Posterior vena cava (tissue), 2 donors: ENCODE data around the gene UBL4A. TPM values are rescaled to one million over a fixed set of nuclear protein-coding genes. Genes with fewer than 3 reads are reported as not detected.

Experiments used
- DNase-seq: peaks from one replicate; pipeline ENCODE4 v3.0.0-alpha.2; 2020; ENCODE audit warnings: low spot score
- intact Hi-C, 2 donors: fragments of 100-400 bp; cut with DNase I; formaldehyde crosslinking; loops; one replicate each; pipeline versions ENCODE4 v1.14.1 to v1.14.2; 2022 to 2023
- long read RNA-seq, 2 donors: library from polyadenylated mRNA; unstranded; transcript quantifications; one replicate each; pipeline ENCODE4 v2.0.0, GENCODE V29; 2020 to 2021
- total RNA-seq, 2 donors: library from RNA; stranded (reverse); fragmentation: NEBNext Ultra II Directional; extraction: Animal tissue kit (Norgen Biotek cat#: 25700); gene quantifications; one replicate each; pipeline ENCODE4 v1.2.1, GENCODE V29; 2021
- donor health status: DM: yes; HTN: yes; CAD: no.
- donor health status: DM: yes; HTN: yes; CAD: no.

Gene UBL4A
- total RNA-seq, result 10 to 100 TPM; 30.1 TPM
- long read RNA-seq, donor 1, transcript UBL4A-202 (4 exons, 2,382 nt), result major isoform, 29 of 33 reads
- long read RNA-seq, donor 1, partial matches to known transcripts, result 0 of 33 reads
- long read RNA-seq, donor 1, other reads (novel, unspliced or antisense), result 4 of 33 reads
- long read RNA-seq, donor 2, transcript UBL4A-202 (4 exons, 2,382 nt), result major isoform, 162 of 193 reads
- long read RNA-seq, donor 2, partial matches to known transcripts, result 4 of 193 reads
- long read RNA-seq, donor 2, other reads (novel, unspliced or antisense), result 25 of 193 reads

- DNase-seq, result peak; percentile 86
- intact Hi-C loops, result loop anchor here (2.0 to 5.0 kb wide), 3 partner anchors 39 to 60 kb away; no protein-coding TSS in a partner anchor
Observed at GRCh38 chrX:154486396-154487207, at the start of gene UBL4A. UBL4A (minus strand) TSS chrX:154486615; CDS start chrX:154486584, 31 bp downstream.

DNA sequence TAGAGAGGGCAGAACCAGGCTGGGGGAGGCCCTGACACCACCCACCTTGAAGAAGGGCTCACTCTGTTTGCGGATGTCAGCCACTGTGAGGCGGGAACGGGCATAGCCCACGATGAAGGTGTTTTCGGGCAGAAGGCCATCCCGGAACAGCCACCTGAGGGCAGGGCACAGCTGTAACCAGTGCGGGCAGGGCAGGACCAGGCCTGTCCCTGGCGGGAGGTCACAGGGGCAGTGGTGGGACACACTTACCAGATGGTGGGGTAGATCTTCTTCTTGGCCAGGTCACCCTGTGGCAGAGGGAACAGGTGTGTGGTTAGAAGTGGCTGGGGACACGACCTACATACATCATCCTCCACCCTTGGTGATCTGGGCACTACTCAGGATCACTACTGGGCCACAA is 49.5 kb upstream of the UBL4A start:
- intact Hi-C loops, result no loop called here
- no peak for DNase-seq

GRCh38 chrX:154534526-154535322 is 48.3 kb upstream of the UBL4A start:
- DNase-seq, result peak; percentile 97
- intact Hi-C loops, result loop anchor here in 1 of 2 donors (5.0 kb wide), 1 partner anchor 47 kb away; the partner anchor contains the start of gene UBL4A

- DNase-seq, result no peak
- intact Hi-C loops, result loop anchor here in 1 of 2 donors (5.0 kb wide), 1 partner anchor 45 kb away; the partner anchor contains the start of gene UBL4A
Observed at GRCh38 chrX:154532690-154533089, 46.3 kb upstream of the UBL4A start.

DNA sequence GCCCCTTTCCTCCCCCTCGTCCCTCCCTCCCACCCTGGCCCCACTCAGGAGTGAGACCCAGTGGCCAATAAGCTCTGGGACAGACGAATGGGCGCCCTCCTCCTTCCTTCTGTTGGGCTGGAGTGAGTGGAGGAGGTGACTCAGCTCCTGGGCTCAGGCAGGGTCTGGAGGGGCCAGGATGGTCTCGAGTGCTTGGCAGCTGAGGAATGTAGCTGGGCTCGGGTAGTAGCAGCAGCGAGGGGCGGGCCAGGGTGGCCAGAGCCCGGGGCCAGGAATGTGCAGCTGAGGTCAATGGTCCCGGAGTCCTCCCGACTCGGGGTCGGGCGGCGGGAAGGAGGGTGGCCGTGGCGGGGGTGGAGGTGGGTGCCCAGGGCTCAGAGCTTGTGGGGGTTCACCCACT is 45.2 kb upstream of the UBL4A start:
- DNase-seq, result no peak
- intact Hi-C loops, result loop anchor here in 1 of 2 donors (5.0 kb wide), 1 partner anchor 44 kb away; the partner anchor contains the start of gene UBL4A

- intact Hi-C loops, result loop anchor here in 1 of 2 donors (5.0 kb wide), 1 partner anchor 43 kb away; the partner anchor contains the start of gene UBL4A
- DNase-seq, result no peak
Observed at GRCh38 chrX:154530286-154530685, 43.9 kb upstream of the UBL4A start.

DNA sequence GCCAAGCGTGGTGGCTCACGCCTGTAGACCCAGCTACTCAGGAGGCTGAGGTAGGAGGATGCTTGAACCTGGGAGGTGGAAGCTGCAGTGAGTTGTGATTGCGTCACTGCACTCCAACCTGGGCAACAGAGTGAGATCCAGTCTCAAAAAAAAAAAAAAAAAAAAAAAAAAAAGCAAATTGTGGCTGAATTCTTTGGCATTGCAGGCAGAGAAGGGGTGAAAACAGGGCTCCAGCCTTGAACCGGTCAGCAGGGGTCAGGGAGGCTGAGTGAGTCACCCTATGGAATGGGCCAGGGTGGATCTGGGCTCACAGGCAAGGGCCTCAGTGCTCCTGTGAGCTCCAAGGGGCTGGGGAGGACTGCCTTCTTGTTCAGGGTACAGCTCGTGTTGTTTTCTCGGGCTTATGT is 42.8 kb upstream of the UBL4A start:
- intact Hi-C loops, result no loop called here
- no peak for DNase-seq

DNA sequence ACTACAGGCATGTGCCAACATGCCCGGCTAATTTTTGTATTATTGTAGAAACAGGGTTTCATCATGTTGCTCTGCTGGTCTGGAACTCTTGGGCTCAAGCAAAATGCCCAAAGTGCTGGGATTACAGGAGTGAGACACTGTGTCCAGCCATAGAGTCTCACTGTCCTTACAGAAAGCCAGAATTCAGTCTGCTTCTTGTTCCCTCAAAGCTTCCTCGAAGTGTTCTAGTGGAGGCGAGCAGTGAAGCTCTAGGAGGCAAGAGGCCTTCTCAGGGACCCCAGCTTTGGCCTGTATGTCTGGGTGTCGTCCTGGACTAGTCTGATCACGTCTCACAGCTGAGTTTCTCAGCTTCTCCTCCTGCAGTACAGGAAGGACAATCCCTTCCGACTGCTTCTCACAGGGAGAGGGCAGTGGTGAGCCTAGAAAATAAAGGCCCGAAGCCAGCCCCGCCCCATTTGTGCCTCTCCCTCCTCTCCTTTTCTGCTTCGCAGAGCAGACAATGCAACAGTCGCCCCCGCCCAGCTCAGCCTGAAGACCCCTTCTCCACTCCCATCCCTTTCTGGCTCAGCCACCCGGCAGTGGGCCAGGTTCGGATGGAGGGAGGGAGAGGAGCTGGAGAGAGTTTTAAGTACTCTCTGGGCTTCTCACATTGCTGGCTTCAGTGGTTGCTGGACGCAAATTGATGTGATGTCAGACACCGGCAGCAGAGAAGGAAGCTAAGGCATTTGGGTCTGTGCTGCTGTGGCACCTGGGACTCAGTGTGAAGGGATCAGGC is 40.7 kb upstream of the UBL4A start:
- intact Hi-C loops, result no loop called here
- peak; percentile 94 for DNase-seq

DNA sequence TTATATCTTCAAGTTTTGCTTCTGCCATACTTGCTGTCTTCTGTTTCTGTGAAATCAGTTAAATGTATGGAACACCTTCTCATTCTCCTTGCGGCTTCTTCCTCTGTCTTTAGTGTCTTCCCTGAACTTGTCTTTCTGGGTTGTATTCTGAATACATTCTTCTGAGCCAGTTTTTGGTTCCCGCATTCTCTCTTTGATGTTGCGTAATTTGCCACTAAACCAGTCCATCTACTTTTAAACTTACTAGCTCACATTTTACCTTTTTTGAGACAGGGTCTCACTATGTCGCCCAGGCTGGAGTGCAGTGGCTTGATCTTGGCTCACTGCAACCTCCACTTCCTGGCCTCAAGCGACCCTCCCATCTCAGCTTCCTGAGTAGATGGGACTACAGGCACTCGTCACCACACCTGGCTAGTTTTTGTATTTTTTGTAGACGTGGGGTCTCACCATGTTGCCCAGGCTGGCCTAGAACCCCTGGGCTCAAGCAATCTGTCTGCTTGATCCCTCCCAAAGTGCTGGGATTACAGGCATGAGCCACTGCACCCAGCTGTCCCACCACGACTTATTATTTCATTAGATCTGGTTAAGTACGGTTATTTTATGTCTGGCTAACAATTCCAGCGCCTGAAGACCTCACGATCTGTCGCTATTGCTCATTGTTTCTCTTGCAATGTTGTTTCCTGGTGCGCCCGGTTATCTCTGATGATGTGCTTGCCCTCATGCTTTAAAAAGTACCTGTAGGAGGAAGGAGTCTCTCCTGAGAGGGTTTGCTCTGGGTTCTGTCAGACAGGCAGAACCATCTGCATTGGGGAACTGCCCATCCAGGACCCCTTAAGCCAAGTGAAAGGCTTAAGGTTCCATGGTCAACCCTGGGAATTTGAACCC is 39.4 kb upstream of the UBL4A start:
- no peak for DNase-seq
- intact Hi-C loops, result no loop called here

GRCh38 chrX:154519389-154519788 is 33.0 kb upstream of the UBL4A start:
- no peak for DNase-seq
- intact Hi-C loops, result loop anchor here in 1 of 2 donors (5.0 kb wide), 1 partner anchor 742 kb away; no protein-coding TSS in a partner anchor

- no peak for DNase-seq
- intact Hi-C loops, result loop anchor here in 1 of 2 donors (5.0 kb wide), 1 partner anchor 740 kb away; no protein-coding TSS in a partner anchor
Observed at GRCh38 chrX:154517101-154517781, 30.8 kb upstream of the UBL4A start.

DNA sequence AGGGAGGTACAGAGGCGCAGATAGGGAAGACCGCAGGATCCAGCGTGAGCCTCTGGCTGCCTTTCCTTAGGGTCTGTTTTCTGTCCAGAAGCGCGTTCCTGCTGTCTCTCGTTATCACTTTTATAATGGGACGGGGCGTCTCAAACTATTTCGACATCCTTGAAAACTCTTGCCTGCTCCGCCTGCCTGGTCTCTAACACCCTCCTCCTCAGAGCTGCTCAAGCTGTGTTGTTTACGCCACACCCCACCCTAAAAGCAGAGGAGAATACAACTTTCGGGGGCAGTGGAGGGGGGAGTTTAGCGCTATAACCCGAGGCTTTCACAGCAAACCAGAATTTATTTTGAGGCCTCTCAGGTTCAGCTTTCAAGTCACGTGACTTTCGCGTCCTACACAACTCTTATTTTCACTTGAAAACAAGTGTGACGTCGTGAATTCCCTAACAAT is 30.3 kb upstream of the UBL4A start:
- DNase-seq, result no peak
- intact Hi-C loops, result loop anchor here in 1 of 2 donors (5.0 kb wide), 1 partner anchor 739 kb away; no protein-coding TSS in a partner anchor

GRCh38 chrX:154515966-154516655 is 29.7 kb upstream of the UBL4A start, which contains the start of gene FAM3A:
FAM3A (minus strand) TSS chrX:154516232; CDS start chrX:154515772, 460 bp downstream.
- peak; percentile 98 for DNase-seq
- intact Hi-C loops, result loop anchor here in 1 of 2 donors (5.0 kb wide), 1 partner anchor 739 kb away; no protein-coding TSS in a partner anchor

DNA sequence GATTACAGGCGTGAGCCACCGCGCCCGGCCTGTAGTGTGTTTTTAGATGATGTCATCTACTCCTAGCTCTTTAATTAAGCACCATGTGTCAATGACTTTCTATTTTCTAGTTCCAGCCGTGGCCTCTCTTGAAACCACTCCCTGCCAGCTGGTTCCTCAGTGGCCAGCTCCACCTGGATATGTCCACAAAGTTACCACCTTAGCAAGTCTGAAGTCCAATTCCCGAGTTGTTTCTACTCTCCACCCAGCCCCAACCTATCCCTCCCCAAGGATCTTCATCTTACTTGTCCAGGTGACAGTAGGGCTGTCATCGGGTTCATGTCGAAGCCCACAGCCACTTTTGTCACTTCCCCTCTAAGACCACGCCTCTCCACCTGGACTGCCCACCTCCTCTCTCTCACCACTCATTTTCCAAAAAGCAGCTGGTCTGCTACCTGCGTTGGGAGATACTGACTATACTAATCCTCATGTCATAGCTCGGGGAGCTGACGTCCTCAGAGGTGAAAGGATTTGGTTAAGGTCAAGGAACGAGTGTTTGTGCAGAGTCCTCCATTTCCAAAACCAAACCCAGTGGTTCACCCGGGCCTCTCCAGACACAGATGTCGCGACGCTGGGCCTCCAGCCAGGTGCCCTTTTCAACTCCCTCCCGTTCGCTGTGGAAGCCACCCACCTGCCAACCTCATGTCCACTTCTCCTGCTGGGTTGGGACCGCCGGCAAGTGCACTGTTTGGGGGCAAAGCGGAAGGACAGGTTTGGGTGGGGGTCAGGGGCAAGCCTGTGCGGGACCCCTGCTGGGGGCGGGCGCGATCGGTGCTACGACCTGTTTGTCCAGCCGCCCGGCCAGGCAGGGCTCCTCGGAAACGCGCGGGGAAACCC is 28.9 kb upstream of the UBL4A start:
- intact Hi-C loops, result loop anchor here in 1 of 2 donors (5.0 kb wide), 1 partner anchor 738 kb away; no protein-coding TSS in a partner anchor
- no peak for DNase-seq

GRCh38 chrX:154513716-154514115 is 27.3 kb upstream of the UBL4A start:
- DNase-seq, result no peak
- intact Hi-C loops, result no loop called here
